Spleen (tissue), 7 donors: ENCODE data around the gene TMEM14A.

Source experiments
- POLR2A ChIP-seq, 3 donors: fragments of 450-650 bp; IDR thresholded peaks; one replicate each; pipeline ENCODE4 v1.5.1; 2017; ENCODE audit warnings: antibody characterized with exemption in 3 of 3, mild to moderate bottlenecking in 1 of 3
- POLR2AphosphoS5 ChIP-seq, 3 donors: sonication (generic); formaldehyde crosslinking; IDR thresholded peaks; one replicate each; pipeline ENCODE4 v1.5.1; 2017; ENCODE audit warnings: antibody characterized with exemption in 3 of 3
- TF ChIP-seq, protein P1 (sequence below), 11 experiments: fragments of 200-600 bp in 7 of 11; fragments of 450-650 bp in 4 of 11; sonication (generic) in 4 of 11; IDR thresholded peaks in 8 of 11; conservative IDR thresholded peaks in 3 of 11; 1 replicate in 7 of 11; 2 replicates in 4 of 11; pipeline versions ENCODE4 v1.4.0 to v1.8.0; 2016 to 2021; ENCODE audit warnings: antibody characterized with exemption in 11 of 11, inconsistent platforms in 4 of 11, mild to moderate bottlenecking in 1 of 11
- donor health status: DM: no; HTN: no; CAD: no; lungs with moderate emphysema.
- donor health status: DM: no; HTN: no; CAD: no.
- donor health status: DM: no; HTN: no; CAD: no.

GRCh38 chr6:52644253-52644652 lies 26.7 kb upstream of the TMEM14A start:
- TF ChIP-seq POLR2AphosphoS5 (IDR thresholded peaks at IDR 0.05) (no peak), POLR2A (IDR thresholded peaks at IDR 0.05) (no peak)
- TF ChIP-seq, protein P1, sequence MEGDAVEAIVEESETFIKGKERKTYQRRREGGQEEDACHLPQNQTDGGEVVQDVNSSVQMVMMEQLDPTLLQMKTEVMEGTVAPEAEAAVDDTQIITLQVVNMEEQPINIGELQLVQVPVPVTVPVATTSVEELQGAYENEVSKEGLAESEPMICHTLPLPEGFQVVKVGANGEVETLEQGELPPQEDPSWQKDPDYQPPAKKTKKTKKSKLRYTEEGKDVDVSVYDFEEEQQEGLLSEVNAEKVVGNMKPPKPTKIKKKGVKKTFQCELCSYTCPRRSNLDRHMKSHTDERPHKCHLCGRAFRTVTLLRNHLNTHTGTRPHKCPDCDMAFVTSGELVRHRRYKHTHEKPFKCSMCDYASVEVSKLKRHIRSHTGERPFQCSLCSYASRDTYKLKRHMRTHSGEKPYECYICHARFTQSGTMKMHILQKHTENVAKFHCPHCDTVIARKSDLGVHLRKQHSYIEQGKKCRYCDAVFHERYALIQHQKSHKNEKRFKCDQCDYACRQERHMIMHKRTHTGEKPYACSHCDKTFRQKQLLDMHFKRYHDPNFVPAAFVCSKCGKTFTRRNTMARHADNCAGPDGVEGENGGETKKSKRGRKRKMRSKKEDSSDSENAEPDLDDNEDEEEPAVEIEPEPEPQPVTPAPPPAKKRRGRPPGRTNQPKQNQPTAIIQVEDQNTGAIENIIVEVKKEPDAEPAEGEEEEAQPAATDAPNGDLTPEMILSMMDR (IDR thresholded peaks at IDR 0.05 in 8 of 11, conservative IDR thresholded peaks at IDR 0.05 in 3 of 11), result no peak
